Activated T-helper 1 cell treated with anti-CD3 and anti-CD28 coated beads, Interleukin-2, amount 50 U/mL, for 16 hours (primary cell): ENCODE measurements around the gene AK5.
"Not testable (repeated sequence)": the region's sequence is repeated elsewhere in the genome, so short reads cannot be mapped to it uniquely, and the experiment has no call there.

ENCODE experiments used
- DNase-seq, 2 donors: peaks; one replicate each; pipeline ENCODE4 v3.0.0-alpha.2; 2020; ENCODE audit warnings: low read depth in 1 of 2, low spot score in 1 of 2

The AK5 gene

GRCh38 chr1:77489910-77490309 lies 208.1 kb downstream of the AK5 start:
- DNase-seq = no peak

GRCh38 chr1:77494026-77494425 lies 212.2 kb downstream of the AK5 start:
- no peak for DNase-seq

GRCh38 chr1:77498918-77499317 lies 217.1 kb downstream of the AK5 start:
- DNase-seq = no peak

GRCh38 chr1:77499466-77499865 lies 217.6 kb downstream of the AK5 start:
- DNase-seq = no peak

GRCh38 chr1:77504986-77505385 lies 223.2 kb downstream of the AK5 start:
- no peak for DNase-seq

GRCh38 chr1:77506771-77507170 lies 225.0 kb downstream of the AK5 start:
- DNase-seq = no peak

GRCh38 chr1:77509051-77509492 lies 227.3 kb downstream of the AK5 start:
- no peak for DNase-seq

- DNase-seq = no peak
Measured at GRCh38 chr1:77509898-77510297, 228.1 kb downstream of the AK5 start.

- no peak for DNase-seq
Measured at GRCh38 chr1:77511440-77511840, 229.6 kb downstream of the AK5 start.

GRCh38 chr1:77512650-77513049 lies 230.8 kb downstream of the AK5 start:
- DNase-seq = not testable (repeated sequence)

- no peak for DNase-seq
Measured at GRCh38 chr1:77513839-77514763, 232.3 kb downstream of the AK5 start.

GRCh38 chr1:77514921-77515776 lies 233.3 kb downstream of the AK5 start:
- no peak for DNase-seq

- DNase-seq = no peak
Measured at GRCh38 chr1:77516106-77516505, 234.3 kb downstream of the AK5 start.

GRCh38 chr1:77524038-77524437 lies 242.2 kb downstream of the AK5 start:
- no peak for DNase-seq

GRCh38 chr1:77531149-77531548 lies 249.3 kb downstream of the AK5 start:
- DNase-seq = not testable (repeated sequence)

- not testable (repeated sequence) for DNase-seq
Measured at GRCh38 chr1:77531596-77532280, 249.9 kb downstream of the AK5 start.

GRCh38 chr1:77532641-77533040 lies 250.8 kb downstream of the AK5 start:
- DNase-seq = no peak

- peak; percentile 21 to 33 for DNase-seq
Measured at GRCh38 chr1:77533660-77534305, 252.0 kb downstream of the AK5 start.

GRCh38 chr1:77534456-77534855 lies 252.6 kb downstream of the AK5 start:
- no peak for DNase-seq

- no peak for DNase-seq
Measured at GRCh38 chr1:77536813-77537212, 255.0 kb downstream of the AK5 start.
